NCI-H226 (cell line): Measurements from ENCODE around the gene NCOA3.
"Not testable (repeated sequence)": the region's sequence is repeated elsewhere in the genome, so short reads cannot be mapped to it uniquely, and the experiment has no call there.

Experiments used
- DNase-seq: peaks from one replicate; pipeline ENCODE4 v3.0.0-alpha.2; 2015

The NCOA3 gene

GRCh38 chr20:47468290-47469050 is 33.2 kb upstream of the NCOA3 start:
- no peak for DNase-seq

DNA sequence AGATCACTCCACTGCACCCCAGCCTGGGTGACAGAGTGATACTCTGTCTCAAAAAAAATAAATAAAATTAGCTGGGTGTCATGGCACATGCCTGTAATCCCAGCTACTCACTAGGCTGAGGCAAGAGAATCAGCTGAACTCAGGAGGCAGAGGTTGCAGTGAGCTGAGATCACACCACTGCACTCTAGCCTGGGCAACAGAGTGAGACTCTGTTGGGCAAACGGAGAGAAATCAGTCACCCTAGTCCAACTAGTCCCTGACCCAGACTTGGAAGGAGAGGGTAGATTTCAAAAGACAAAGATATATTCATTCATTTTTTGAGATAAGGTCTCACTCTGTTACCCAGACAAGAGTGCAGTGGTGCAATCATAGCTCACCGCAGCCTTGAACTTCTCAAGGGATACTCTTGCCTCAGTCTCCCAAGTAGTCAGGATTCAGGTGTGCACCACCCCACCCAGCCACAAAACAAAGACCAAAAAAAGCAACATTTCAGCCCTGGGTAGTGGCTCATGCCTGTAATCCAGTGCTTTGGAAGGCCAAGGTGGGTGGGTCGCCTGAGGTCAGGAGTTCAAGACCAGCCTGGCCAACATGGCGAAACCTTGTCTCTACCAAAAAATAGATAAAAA is 26.2 kb upstream of the NCOA3 start:
- no peak for DNase-seq

DNA sequence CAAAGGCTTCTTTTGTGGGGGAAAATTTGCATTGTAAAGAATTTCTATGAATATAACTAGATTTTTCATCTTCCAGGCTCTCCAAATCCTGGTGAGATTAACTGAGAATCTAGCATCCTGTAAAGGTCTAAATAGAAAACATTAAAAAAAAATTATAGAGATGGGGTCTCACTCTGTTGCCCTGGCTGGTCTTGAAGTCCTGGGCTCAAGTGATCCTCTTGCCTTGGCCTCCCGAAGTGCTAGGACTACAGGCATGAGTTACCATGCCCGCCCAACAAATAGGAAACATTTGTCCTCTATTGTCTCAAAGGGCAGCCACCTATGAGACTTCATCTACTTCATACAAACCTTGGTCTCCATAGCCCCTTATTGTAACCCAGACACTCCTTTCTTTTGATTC is 25.2 kb upstream of the NCOA3 start:
- DNase-seq = no peak

GRCh38 chr20:47479093-47479492 is 22.6 kb upstream of the NCOA3 start:
- DNase-seq = no peak

DNA sequence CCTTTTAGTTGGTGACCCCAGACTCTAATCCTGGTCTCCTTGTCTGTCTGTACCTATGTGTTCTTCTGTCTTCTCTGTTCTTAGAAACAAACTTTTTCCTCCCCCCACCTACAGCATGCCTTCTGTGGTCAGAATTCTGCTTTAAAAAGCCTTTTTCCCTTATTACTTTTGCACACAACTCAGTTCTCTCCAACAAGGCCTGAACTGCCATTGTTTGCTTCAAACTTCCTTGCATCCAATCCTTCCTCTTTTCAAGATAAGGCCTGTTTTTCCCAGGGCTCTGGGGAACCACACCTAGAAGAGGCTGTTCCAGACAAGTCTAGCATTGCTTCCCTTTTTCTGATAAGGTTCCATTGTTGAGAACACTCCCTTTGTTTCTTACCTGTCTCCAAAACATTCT is 22.2 kb upstream of the NCOA3 start:
- no peak for DNase-seq

GRCh38 chr20:47480239-47480638 is 21.4 kb upstream of the NCOA3 start:
- DNase-seq = no peak

DNA sequence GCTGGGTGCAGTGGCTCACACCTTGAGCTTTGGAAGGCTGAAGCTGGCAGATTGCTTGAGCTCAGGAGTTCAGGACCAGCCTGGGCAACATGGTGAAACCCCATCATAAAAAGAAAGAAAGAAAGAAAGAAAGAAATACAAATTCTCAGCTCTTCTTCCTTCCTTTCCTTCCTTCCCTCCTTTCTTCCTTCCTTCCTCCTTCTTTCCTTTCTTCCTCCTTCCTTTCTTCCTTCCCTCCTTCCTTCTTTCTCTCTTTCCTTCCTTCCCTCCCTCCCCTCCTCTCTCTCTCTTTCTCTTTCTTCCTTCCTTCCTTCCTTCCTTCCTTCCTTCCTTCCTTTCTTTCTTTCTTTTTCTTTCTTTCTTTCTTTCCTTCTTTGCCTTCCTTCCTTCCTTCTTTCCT is 21.0 kb upstream of the NCOA3 start:
- no peak for DNase-seq

GRCh38 chr20:47481330-47482216 is 20.1 kb upstream of the NCOA3 start:
- no peak for DNase-seq

DNA sequence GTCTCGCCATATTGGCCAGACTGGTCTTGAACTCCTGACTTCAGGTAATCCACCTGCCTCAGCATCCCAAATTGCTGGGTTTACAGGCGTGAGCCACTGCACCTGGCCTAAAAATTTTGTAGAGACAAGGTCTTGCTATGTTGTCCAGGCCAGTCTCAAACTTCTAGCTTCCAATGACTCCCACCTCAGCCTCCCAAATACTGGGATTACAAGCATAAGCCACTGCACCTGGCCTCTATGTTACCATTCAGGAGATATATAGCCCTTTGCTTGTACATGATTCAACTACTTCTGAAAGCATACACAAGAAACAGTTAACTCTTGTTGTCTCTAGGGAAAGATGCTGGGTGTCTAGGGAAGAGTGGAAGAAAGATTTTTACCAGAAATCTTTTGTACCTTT is 19.0 kb upstream of the NCOA3 start:
- DNase-seq = no peak

DNA sequence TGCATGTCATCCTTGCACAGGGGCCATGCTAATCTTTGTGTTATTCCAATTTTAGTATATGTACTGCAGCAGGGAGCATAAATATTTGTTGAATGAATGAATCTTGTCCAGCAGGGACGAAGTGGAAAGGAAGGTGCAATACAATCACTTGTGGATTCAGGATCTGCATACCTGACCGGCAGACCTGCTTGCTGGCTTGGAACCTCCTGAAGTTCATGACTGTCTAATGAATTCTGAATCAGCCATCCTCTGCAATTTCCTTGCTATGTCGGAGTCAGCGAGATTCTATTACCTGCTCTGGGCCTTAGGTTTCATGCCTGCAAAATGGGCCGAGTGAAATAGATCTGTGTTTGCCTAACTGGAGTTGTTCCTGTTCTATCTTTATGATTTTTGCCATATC is 17.4 kb upstream of the NCOA3 start:
- no peak for DNase-seq

DNA sequence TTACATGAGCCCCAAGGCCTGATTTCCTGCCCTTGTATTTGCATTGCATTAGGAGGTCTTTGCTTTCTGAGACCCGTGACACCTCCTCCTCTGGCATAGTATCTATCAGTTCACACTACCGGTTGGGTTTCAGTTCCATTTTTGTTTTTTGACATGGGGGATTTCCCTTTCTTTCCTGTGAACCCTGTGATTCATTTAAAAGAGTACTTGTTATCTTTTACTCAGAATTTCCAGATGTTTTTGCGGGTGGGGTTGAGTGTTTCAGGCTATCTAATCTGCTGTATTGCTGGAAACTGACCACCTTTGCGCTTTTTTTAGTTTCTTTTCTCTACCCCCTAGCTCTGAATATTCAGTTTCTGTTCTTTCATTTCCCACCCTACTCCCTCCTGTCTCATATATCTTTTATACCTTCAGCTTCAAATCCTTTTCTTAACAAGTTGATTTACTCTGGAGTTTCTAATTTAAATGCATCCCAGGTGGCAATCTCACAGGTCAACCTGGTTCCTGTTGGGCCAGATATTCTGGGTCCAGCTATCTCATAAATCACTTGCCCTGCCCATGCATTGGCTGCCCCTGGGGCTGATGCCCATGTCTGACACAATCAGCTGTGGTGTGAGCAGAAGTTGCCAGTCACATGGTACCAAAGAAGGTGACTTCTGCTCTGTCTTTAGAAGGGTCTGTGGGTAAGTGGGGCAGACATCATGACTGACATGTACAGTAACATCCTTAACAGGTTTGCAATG is 14.3 kb upstream of the NCOA3 start:
- DNase-seq = peak; percentile 23

- DNase-seq = no peak
These were observed 12.2 kb upstream of the NCOA3 start for GRCh38 chr20:47489448-47489872.

GRCh38 chr20:47490795-47491194 is 10.9 kb upstream of the NCOA3 start:
- DNase-seq = no peak

DNA sequence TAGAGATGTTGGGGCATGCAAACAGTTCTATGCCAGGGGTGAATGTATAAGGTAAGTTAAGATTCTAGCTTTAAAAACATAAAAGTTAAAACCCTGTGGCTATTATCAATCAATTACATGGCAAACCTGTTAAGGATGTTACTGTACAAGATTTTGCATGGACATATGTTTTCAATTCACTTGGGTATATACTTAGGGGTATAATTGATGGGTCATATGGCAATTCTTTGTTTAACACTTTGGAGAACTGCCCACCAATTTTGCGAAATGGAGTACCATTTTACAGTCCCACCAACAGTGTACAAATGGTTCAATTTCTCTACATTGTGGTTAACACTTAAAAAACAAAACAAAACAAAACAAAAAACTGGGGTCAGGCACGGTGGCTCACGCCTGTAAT is 9.4 kb upstream of the NCOA3 start:
- DNase-seq = no peak

- peak; percentile 61 for DNase-seq
These were observed 8.3 kb upstream of the NCOA3 start for GRCh38 chr20:47493175-47493962.

- no peak for DNase-seq
These were observed 7.8 kb upstream of the NCOA3 start for GRCh38 chr20:47493963-47494293.

GRCh38 chr20:47494606-47495005 is 7.1 kb upstream of the NCOA3 start:
- not testable (repeated sequence) for DNase-seq

DNA sequence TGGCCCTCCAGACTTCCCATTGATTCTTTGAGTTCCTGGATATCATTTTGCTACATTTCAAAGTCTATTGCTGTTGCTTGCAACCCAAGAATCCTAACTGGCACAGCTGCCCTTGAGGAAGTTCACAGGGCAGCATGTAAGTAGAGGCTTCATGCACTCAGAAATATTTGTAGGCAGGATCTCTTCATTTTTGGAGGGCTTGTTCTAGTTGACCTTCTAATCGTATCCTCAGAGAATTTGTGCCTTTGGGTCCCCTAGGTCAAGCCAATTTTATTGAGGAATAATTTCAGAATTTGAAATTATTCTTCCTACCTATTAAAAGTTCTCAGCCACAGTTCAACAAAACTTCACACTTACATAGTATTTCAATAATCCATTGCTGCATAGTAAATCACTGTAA is 5.6 kb upstream of the NCOA3 start:
- DNase-seq = no peak

GRCh38 chr20:47498606-47499005 is 3.1 kb upstream of the NCOA3 start:
- no peak for DNase-seq

GRCh38 chr20:47499053-47499452 is 2.6 kb upstream of the NCOA3 start:
- no peak for DNase-seq

GRCh38 chr20:47500082-47500481 is 1.6 kb upstream of the NCOA3 start:
- DNase-seq = not testable (repeated sequence)

GRCh38 chr20:47500554-47500953 is 1.1 kb upstream of the NCOA3 start:
- no peak for DNase-seq
